ENCODE measurements around the gene RTP5.

RTP5 gene

GRCh38 chr2:241848761-241849615 lies 20.5 kb upstream of the RTP5 start:
- Histone ChIP-seq H3K4me3 (ENCODE audit: low read length) (no peak overlapping the region), H3K9ac (ENCODE audit: low read length) (no peak overlapping the region), H3K27ac (ENCODE audit: low read depth, low read length) (no peak overlapping the region), H3K36me3 (ENCODE audit: control insufficient read depth, insufficient read depth, low read length) (no peaks in the 10 kb centered on the region), H3K27me3 (ENCODE audit: control insufficient read depth, insufficient read depth, low read length) (no peaks in the 10 kb centered on the region), H3K4me1 (ENCODE audit: control insufficient read depth, insufficient read depth, low read length) (no peaks in the 10 kb centered on the region)

GRCh38 chr2:241849616-241850543 lies 19.6 kb upstream of the RTP5 start:
- Histone ChIP-seq H3K4me1 (ENCODE audit: control insufficient read depth, insufficient read depth, low read length) (no peaks in the 10 kb centered on the region), H3K27me3 (ENCODE audit: control insufficient read depth, insufficient read depth, low read length) (no peaks in the 10 kb centered on the region), H3K36me3 (ENCODE audit: control insufficient read depth, insufficient read depth, low read length) (no peaks in the 10 kb centered on the region), H3K27ac (ENCODE audit: low read depth, low read length) (no peak overlapping the region), H3K4me3 (ENCODE audit: low read length) (no peak overlapping the region), H3K9ac (ENCODE audit: low read length) (no peak overlapping the region)

- H3K27ac ChIP-seq (ENCODE audit: low read depth, low read length) = no peak overlapping the region
- no peaks in the 10 kb centered on the region for H3K36me3 ChIP-seq (ENCODE audit: control insufficient read depth, insufficient read depth, low read length)
- H3K4me3 ChIP-seq (ENCODE audit: low read length) = no peak overlapping the region
- no peaks in the 10 kb centered on the region for H3K4me1 ChIP-seq (ENCODE audit: control insufficient read depth, insufficient read depth, low read length)
- H3K9ac ChIP-seq (ENCODE audit: low read length) = no peak overlapping the region
- H3K27me3 ChIP-seq (ENCODE audit: control insufficient read depth, insufficient read depth, low read length) = no peaks in the 10 kb centered on the region
Measured at GRCh38 chr2:241850544-241851324, 18.8 kb upstream of the RTP5 start.

GRCh38 chr2:241851325-241852115 lies 18.0 kb upstream of the RTP5 start:
- Histone ChIP-seq H3K27me3 (ENCODE audit: control insufficient read depth, insufficient read depth, low read length) (no peaks in the 10 kb centered on the region), H3K9ac (ENCODE audit: low read length) (no peak overlapping the region), H3K4me1 (ENCODE audit: control insufficient read depth, insufficient read depth, low read length) (no peaks in the 10 kb centered on the region), H3K4me3 (ENCODE audit: low read length) (no peak overlapping the region), H3K27ac (ENCODE audit: low read depth, low read length) (no peak overlapping the region), H3K36me3 (ENCODE audit: control insufficient read depth, insufficient read depth, low read length) (no peaks in the 10 kb centered on the region)

GRCh38 chr2:241852116-241852980 lies 17.2 kb upstream of the RTP5 start:
- Histone ChIP-seq H3K27ac (ENCODE audit: low read depth, low read length) (no peak overlapping the region), H3K4me3 (ENCODE audit: low read length) (no peak overlapping the region), H3K4me1 (ENCODE audit: control insufficient read depth, insufficient read depth, low read length) (no peaks in the 10 kb centered on the region), H3K9ac (ENCODE audit: low read length) (no peak overlapping the region), H3K36me3 (ENCODE audit: control insufficient read depth, insufficient read depth, low read length) (no peaks in the 10 kb centered on the region), H3K27me3 (ENCODE audit: control insufficient read depth, insufficient read depth, low read length) (no peaks in the 10 kb centered on the region)

GRCh38 chr2:241852981-241853631 lies 16.4 kb upstream of the RTP5 start:
- Histone ChIP-seq H3K27ac (ENCODE audit: low read depth, low read length) (no peak overlapping the region), H3K27me3 (ENCODE audit: control insufficient read depth, insufficient read depth, low read length) (no peaks in the 10 kb centered on the region), H3K36me3 (ENCODE audit: control insufficient read depth, insufficient read depth, low read length) (no peaks in the 10 kb centered on the region), H3K4me1 (ENCODE audit: control insufficient read depth, insufficient read depth, low read length) (no peaks in the 10 kb centered on the region), H3K9ac (ENCODE audit: low read length) (no peak overlapping the region), H3K4me3 (ENCODE audit: low read length) (no peak overlapping the region)

- Histone ChIP-seq H3K36me3 (ENCODE audit: control insufficient read depth, insufficient read depth, low read length) (no peaks in the 10 kb centered on the region), H3K27me3 (ENCODE audit: control insufficient read depth, insufficient read depth, low read length) (no peaks in the 10 kb centered on the region), H3K4me3 (ENCODE audit: low read length) (no peak overlapping the region), H3K27ac (ENCODE audit: low read depth, low read length) (no peak overlapping the region), H3K4me1 (ENCODE audit: control insufficient read depth, insufficient read depth, low read length) (no peaks in the 10 kb centered on the region), H3K9ac (ENCODE audit: low read length) (no peak overlapping the region)
Measured at GRCh38 chr2:241853651-241854341, 15.7 kb upstream of the RTP5 start.

GRCh38 chr2:241854342-241855244 lies 14.9 kb upstream of the RTP5 start:
- H3K4me3 ChIP-seq (ENCODE audit: low read length) = no peak overlapping the region
- H3K27me3 ChIP-seq (ENCODE audit: control insufficient read depth, insufficient read depth, low read length) = no peaks in the 10 kb centered on the region
- peaks cover 2% of the 10 kb centered on the region for H3K4me1 ChIP-seq (ENCODE audit: control insufficient read depth, insufficient read depth, low read length)
- H3K27ac ChIP-seq (ENCODE audit: low read depth, low read length) = no peak overlapping the region
- H3K36me3 ChIP-seq (ENCODE audit: control insufficient read depth, insufficient read depth, low read length) = no peaks in the 10 kb centered on the region
- H3K9ac ChIP-seq (ENCODE audit: low read length) = no peak overlapping the region

GRCh38 chr2:241855245-241855887 lies 14.2 kb upstream of the RTP5 start:
- Histone ChIP-seq H3K9ac (ENCODE audit: low read length) (no peak overlapping the region), H3K27me3 (ENCODE audit: control insufficient read depth, insufficient read depth, low read length) (no peaks in the 10 kb centered on the region), H3K4me1 (ENCODE audit: control insufficient read depth, insufficient read depth, low read length) (peaks cover 2% of the 10 kb centered on the region), H3K4me3 (ENCODE audit: low read length) (no peak overlapping the region), H3K36me3 (ENCODE audit: control insufficient read depth, insufficient read depth, low read length) (no peaks in the 10 kb centered on the region), H3K27ac (ENCODE audit: low read depth, low read length) (no peak overlapping the region)

All from rectal smooth muscle tissue (tissue), 1 donor.